HG03045 (cell line): ENCODE data around the gene MPZL3.

ENCODE experiments used
- ATAC-seq: cut with Tn5 transposase; IDR thresholded peaks from one replicate; pipeline ENCODE4 v1.9.1; 2021; ENCODE audit warnings: mild to moderate bottlenecking, moderate library complexity; ENCODE audit not compliant: unreplicated experiment

Gene MPZL3

DNA sequence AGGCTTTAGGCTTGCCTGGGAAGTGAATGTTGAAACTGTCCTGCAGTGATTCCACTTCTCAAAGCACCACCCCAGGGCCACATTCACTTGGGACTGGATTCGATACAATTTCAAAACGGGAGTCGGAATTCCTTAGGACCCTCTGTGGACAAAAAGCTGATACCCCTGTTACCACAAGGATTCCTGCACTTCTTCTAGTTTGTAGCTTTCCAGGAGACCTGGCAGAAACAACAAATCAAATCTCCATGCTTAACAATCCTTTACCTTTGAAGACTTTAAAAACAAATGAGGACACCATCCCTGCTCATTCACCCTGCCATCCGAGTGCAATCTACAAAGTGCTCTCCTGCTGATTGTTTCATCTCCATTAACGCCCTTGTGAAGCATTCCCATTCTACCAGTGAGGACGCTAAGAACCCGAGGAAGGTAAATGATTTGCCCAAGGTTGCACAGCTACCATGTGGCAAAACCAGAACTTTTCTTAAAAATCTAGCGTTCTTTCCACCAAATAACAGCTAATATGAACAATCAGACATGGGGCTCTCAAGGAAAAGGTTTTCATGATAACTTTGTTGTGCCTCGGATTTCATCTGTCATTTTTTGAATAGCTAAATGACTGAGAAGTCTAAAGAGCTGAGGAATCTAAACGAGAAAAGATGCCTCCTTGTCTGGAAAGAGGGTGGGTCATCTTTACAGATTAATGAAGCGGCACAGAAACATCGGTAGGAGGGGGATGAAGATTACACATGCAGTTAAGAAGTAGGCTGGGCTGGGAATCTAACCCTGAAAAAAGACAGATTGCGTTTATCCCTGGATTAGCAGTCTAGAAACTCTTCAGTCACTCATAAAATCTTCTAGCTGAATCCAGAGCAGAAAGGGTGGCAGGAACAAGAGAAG lies 12.7 kb upstream of the MPZL3 start:
- no peak for ATAC-seq

DNA sequence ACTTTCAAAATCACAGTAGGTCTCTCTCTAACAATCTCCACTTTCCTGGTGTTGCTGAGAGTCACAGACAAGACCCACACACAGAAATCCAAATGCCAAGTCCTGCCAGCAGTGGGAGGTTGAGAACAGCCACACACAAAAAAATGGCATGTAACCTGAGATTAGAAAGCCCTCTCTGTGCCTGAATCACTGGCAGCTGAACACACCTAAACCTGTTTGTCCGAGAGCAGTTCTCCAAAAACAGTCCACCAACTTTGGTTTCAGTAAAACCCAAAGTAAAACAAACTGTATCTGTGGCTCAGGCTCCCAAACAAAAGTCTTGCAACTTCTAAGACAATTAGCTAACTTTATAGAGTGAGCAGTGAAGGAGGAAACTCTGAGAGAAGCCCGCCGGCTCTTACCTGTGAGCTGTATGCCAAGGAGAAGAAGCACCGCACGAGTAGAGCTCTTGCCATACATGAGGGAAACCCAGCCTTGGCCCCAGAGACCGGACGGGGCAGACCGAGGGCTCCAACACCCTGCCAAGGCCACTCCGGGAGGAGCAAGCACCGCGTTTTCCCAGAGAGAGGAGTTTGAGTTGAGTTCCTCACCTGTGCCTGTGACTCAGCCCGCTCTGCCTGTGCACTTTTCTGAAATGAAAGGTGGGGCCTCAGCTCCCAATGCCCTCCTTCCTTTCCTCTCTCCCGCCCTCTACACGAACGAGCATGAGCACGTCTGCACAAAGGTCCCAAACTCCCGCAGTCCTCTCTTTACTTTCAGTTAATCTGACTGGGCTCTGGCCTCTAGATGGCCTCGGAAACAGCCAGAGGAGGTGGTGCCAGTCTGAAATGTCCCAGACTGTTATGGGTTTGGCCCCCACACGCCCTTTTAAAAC lies 11.8 kb upstream of the MPZL3 start, which contains the start of gene MPZL2:
MPZL2 (minus strand) TSS at position 603 of the 874 bp plus-strand sequence; CDS start at position 459, 144 bp downstream.
- ATAC-seq: no peak

DNA sequence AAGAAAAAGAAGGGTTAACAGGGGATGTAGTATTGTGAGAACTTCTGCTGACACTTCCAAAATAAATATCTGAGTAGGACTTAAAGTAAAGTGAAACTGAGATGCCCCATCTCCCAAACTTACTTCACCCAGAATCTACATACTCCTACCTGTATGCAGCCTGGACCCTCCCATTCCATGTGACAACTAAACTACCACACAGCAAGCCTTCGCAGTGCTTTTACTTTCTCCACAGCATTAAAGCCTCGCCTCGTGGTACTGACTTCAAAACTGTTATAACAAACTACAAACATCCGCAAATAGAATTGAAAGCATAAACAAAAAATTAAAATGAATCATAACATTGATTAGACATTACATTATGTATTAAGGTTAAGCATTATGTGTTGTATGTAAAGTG lies 10.9 kb upstream of the MPZL3 start:
- no peak for ATAC-seq

DNA sequence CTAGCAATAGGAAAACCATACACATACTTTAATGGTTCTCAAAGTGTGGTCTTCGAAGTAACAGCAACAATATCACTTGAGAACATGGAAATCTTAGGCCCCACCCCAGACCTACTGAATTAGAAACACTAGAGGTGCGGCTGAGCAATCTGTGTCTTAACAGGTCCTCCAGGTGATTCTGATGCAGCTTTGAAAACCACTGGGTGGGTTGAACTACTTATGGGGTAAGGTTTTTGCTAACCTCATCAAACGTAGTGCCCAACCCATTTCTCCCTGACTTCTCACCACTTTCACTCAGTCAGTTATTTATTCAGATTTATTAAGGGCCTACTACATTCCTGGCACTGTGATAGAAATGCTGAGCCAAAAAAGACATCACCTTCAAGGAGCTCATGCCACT lies 8.2 kb upstream of the MPZL3 start:
- ATAC-seq: no peak

DNA sequence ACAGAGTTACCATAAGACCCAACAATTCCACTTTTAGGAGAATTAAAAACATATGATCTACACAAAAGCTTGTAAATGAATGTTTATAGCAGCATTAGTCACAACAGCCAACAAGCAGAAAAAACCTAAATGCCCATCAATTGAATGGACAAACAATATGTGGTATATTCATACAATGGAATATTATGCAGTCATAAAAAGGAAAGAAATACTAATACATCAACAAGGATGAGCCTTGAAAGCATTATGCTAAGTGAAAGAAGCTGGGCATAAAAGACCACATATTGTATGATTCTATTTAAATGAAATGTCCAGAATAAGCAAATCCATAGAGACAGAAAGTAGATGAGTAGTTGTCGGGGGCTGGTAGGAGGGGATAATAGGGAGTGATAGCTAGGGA lies 7.0 kb upstream of the MPZL3 start:
- ATAC-seq: no peak

DNA sequence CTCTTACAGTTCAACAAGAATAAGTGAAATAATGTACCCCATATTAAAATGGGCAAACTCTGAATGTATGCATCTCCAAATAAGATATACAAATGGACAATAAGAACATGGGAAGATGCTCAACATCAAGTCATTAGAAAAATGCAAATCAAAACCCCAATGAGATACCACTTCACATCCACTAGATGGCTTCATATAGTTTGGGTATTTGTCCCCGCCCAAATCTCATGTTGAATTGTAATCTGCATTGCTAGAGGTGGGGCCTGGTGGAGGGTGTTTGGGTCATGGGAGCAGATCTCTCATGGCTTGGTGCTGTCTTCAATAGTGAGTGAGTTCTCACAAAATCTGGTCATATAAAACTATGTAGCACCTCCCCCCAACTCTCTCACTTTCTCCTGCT lies 6.2 kb upstream of the MPZL3 start:
- no peak for ATAC-seq

DNA sequence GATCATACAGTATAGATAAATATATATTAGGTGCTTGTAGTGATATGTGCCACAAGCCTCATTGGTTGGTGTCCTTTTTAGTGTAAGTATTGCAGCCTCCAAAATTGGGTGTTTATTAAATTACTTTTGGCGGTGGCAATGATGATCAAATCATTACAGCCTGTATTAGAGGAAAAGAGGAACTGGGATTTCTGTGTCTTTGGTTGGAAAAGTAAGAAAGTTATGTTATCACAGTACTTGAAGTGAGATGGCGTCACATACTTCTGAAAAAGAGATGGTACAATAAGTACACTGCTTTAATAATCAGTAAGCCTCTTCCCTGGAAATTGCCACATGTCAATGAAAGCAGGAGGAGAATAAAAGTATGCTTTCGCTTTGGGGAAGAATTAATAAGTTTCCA lies 523 bp upstream of the MPZL3 start:
- no peak for ATAC-seq

DNA sequence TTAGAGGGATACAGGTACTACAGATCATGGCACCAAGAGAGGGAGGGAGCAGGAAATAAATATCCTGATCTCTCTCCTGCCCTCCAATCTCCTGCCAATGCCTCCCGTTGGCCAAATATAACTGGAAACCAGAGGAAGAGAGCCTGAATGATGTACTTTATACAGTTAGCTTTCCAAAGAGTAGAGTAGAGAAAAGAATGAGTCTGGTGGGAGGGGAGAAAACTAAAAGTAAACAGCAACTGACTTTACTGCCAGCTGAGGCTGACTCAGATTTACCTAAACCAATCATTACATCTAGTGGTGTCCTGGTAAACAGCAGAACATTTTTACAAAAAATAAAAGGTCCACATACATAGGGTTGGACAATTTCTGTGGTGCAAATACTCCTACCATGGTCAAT lies 5.1 kb downstream of the MPZL3 start:
- ATAC-seq: no peak

DNA sequence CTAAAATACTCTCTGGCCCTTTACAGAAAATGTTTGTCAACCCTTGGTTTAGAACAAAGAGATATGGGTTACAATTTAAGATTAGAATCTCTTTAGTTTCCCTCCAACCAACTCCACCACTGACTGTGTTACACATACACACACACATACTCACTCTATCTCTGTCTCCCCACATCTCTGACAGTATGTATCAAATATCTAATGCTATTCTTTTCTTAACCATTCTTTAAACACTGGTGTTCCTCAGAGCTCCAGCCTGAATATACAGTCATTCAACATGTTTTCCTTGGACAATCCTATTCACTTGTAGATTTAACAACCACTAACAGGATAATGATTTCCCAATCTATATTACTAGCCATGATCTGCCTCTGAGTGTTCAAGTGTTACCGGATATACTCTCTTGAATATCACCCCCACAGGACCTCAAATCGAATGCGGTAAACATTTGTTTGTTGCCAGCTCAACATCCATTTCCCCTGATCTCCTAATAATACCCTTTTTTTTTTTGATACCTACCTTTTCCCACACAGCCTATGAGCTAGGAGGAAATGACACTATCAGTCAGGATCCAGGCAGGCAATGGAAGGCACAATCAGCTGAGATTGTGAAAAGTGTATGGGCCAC lies 6.1 kb downstream of the MPZL3 start:
- no peak for ATAC-seq

DNA sequence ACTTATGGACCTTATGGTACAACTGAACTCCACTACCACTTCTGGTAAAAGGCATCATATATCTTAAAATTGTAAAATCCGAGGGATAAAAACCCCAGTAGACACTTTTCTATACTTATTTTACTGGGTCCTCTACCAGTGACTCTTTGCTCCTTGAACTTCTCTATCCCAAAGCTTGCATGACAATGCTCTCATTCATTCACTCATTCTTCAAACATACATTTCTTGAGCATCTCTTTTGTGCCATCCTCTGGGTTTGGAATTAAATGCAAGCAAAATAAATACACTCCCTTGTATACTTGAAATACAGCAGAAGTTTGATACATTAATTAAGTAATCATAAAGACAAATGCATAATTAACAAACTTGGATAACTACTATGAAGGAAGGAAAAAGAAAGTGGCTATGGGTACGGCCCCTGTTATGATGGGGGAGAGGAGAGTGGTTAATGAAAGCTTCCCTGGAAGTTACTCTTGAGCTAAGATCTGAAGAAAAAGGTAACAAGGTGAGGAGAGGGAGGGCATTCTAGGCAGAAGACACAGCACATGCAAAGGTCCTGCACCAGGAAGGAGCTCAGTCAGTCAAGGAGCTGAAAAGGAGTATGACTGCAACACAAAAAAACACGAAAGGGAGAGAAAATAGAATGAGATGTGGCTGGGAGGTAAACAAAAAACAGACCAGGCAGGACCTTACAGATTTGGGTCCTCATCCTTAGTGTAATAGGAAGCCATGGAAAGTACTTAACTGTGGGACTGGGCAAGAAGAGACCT lies 8.0 kb downstream of the MPZL3 start:
- no peak for ATAC-seq

DNA sequence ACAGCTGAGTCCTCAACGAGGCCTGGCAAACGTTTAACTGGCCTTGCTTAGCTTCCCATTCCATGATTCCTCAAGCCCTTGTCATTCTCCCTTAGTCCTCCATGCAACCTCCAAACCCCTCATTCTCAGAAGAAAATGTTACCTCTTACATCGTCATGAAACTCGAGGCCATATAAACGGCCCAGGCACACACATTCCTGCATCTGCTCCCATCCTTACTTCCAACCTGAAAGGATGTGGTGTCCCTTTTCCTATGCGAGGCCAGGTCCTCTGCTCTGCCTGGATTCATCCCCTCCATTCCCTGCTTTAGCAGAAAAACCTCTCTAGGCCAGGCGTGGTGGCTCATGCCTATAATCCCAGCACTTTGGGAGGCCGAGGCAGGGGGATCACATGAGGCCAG lies 9.0 kb downstream of the MPZL3 start:
- no peak for ATAC-seq

DNA sequence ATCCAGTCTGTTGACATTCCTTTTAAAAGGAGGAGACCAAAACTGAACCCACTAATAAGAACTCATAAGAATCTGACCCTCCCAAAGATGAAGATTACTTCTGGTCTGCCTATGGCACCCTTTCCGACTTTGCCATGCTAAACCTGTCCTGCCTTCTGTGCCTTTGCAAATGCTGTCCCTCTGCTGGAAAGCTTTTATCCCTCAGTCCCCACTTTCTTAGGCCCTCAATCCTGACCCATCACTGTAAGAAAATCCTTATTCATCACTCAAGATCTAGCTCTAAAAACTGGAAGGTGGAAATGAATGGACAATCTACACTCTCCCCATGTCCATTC lies 10.4 kb downstream of the MPZL3 start:
- no peak for ATAC-seq

DNA sequence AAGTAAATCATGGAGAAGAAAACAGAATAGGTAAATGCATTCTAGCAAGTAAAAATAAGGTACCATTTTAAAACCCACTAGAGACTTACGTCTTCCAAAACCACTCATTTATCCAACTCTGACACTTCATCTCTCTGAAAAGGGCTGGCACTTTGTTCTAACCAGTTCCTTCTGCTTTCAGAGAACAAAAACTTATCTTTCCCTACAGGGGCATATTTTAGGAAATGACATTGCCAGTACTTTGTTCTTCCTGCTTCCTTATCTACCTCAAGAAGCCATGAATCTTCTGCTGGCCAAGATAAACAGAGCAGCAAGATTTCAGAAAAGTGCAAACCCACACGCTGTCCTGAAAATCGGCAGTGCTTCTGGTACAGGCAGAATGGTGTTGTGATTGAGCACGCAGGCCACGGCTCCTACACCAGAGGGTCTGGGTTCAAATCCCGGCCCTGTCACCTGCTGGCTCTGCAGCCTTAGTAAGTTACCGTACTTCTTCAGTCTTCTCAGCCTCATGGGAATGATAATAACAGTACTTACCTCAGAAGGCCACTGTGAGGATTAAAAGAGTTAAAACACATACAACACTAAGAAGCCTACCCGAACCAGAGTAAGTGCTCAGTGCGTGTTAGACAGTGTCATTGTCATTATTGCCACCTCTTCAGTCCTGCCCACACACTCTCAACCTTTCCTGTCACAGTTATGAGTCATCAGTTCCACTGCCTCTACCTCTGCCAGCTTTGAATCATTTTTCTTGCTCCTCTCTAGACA lies 11.0 kb downstream of the MPZL3 start:
- ATAC-seq: peak; percentile 81

DNA sequence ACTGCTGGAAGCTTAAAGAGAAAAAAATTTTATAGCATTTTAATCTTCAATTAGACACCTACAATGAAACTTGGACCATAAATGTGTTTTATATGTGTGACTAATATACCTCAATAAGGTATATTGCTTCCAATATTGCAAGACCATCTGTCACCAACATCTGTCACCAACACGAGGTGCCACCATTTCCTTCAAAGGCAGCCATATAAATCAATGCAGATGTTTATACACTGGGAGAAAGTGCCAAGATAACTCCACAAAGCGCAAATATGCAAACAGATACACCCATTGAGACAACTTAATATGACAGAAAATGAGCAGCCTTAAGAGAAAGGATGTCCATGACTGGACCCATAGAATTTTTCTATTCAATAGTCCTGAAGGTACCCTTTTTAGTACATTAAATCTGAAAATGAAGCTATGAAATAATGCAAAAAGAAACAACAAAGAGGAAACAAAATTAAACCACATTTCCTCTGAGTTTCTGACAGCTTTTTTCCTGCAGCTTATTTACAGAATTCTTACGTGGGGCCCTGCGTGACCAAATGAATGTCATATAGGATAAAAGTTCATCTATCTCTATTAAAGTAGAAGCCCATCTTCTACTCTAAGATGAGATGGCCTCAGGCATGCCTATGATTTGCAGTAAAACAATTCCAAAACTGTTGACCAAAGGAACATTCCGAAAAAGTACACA lies 12.5 kb downstream of the MPZL3 start:
- no peak for ATAC-seq

DNA sequence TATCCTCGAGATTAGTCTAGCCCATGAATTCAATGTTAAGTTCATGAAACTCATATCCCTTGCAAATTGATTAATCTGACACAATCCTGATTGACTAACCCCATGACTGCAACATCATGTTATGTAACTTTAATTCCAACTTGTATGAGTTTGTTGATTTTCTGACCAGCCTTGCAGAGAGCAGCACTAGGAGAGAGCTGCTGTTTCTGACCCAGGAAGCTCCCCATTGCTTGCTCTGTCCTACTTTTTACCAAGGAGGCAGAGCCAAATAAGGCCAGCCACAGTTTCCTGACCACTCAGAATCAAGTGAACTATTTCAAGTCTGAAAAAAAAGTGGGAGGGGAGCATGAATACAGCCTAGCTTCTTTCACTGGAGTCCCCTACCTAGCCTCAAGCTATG lies 13.2 kb downstream of the MPZL3 start:
- ATAC-seq: no peak

DNA sequence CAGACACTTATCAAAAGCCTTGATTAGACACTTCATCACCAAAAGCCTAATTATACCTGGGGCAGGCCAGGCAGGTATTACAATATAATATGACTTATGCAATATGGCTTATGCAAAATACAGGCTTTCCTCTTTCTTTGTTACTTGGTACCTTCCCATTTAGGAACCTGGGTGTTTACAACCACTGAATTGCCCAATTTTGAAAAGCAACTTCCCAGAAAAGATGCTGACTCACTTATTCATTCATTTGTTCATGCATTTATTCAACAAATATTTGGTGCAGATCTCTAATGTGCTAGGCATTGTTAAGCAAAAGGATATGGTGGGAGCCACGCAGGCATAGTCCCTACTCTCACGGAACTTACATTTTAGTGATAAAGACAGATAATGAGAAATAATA lies 13.7 kb downstream of the MPZL3 start:
- ATAC-seq: no peak

DNA sequence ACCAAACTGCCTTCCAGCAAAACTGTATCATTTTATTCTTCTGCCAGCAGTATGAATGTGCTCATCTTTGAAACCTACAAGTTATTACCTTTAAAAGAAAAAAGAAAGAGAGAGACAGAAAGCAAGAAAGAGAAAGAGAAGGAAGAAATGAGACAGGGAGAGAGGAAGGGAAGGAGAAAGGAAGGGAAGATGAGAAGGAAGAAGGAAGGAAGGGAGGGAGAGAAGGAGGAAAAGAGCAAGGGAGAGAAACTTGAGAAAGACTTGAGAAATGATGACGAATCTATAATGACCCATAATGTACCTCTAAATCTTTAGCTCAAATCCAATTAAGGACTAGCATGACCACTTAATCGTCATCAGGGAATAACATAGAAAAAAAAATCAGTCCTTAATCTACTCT lies 16.0 kb downstream of the MPZL3 start:
- no peak for ATAC-seq

DNA sequence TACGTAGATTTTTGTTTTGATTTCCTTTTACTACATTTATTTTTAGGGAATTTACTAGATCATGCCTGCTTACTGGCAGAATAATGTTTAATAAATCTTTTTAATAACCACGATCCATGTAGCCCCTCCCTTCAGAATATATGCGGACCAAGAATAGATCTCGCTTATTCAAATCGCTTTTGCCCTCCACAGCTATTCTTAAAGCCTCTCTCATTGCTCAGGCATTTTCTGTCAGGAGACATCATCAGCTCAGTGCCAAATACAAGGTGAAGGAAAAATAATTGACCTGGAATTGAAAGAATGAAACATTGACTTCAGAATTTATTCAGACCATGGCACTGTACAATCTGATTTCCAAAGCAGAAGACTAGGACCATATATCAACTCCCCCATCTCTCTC lies 17.3 kb downstream of the MPZL3 start:
- no peak for ATAC-seq

DNA sequence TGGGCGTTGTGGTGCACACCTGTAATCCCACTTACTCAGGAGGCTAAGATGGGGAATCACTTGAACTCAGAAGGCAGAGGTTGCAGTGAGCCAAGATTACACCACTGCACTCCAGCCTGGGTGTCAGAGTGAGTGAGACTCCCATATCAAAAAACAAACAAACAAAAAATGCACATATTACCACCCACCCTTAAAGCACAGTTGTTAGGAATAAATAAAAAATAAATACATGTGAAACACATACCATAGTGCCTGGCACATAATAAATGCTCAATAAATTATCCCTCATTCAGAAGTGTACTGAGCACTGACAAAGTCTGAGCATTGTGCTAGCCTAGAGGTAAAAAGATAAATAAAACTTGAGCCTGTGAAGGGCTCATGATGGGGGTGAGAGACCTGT lies 18.3 kb downstream of the MPZL3 start:
- no peak for ATAC-seq

DNA sequence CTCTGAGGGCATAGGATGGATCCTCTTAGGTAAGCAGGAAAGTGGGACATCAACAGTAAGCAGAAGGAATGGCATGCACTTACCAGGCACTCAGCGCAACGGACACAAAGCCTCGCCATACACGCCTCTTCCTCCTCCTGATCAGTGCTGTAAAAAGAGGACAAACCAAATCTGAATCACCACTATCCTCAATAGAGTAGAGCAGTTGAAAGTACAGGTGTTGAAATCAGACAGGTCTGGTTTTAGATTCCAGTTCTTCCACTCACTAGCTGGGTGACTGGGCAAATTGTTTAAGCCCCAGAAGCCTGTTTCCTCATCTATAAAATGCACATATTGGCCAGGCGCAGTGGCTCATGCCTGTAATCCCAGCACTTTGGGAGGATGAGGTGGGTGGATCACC lies 18.8 kb downstream of the MPZL3 start:
- no peak for ATAC-seq
